HepG2 (cell line): ENCODE data around the gene PLEKHG5. TPM values are rescaled to one million over a fixed set of nuclear protein-coding genes. Genes with fewer than 3 reads are reported as not detected.
A peak's percentile ranks its signal among the peaks of the same experiment; 100 is the strongest.

Experiments
- CAMTA2 ChIP-seq: sonication (generic); formaldehyde crosslinking; IDR thresholded peaks from 2 replicates; pipeline ENCODE4 v1.4.0; 2020; ENCODE audit warnings: mild to moderate bottlenecking, missing genetic modification reagents, borderline replicate concordance
- KAT7 ChIP-seq: IDR thresholded peaks from 2 replicates; pipeline ENCODE4 v1.6.1; 2018; ENCODE audit warnings: borderline replicate concordance, missing compliant biosample characterization
- KMT2A ChIP-seq: sonication (generic); formaldehyde crosslinking; IDR thresholded peaks from 2 replicates; pipeline ENCODE4 v1.4.0; 2020; ENCODE audit warnings: missing genetic modification reagents
- PAWR ChIP-seq: sonication (generic); formaldehyde crosslinking; IDR thresholded peaks from 2 replicates; pipeline ENCODE4 v1.4.0; 2020; ENCODE audit warnings: missing genetic modification reagents, mild to moderate bottlenecking, borderline replicate concordance
- RBM22 ChIP-seq: fragments of 200-400 bp; formaldehyde crosslinking; optimal IDR thresholded peaks from 2 replicates; pipeline ENCODE3; 2017; ENCODE audit warnings: mild to moderate bottlenecking, low read length, moderate library complexity
- RFX1 ChIP-seq: fragments of 450-650 bp; IDR thresholded peaks from 2 replicates; pipeline ENCODE4 v1.6.1; 2017
- SOX6 ChIP-seq, 2 experiments: fragments of 450-650 bp in 1 of 2; sonication (generic) in 1 of 2; formaldehyde crosslinking in 1 of 2; IDR thresholded peaks; 2 replicates each; pipeline versions ENCODE4 v1.4.0 to v1.6.1; 2017 to 2020; ENCODE audit warnings: antibody characterized with exemption in 1 of 2, mild to moderate bottlenecking in 1 of 2, missing genetic modification reagents in 1 of 2
- THYN1 ChIP-seq: sonication (generic); formaldehyde crosslinking; IDR thresholded peaks from 2 replicates; pipeline ENCODE4 v1.8.1; 2023; ENCODE audit warnings: low read depth, mild to moderate bottlenecking, moderate library complexity, missing genetic modification reagents, borderline replicate concordance
- ZNF136 ChIP-seq: sonication (generic); formaldehyde crosslinking; IDR thresholded peaks from 2 replicates; pipeline ENCODE4 v1.8.1; 2022; ENCODE audit warnings: low read depth, mild to moderate bottlenecking, moderate library complexity, missing genetic modification reagents
- ZNF160 ChIP-seq: sonication (generic); formaldehyde crosslinking; IDR thresholded peaks from 2 replicates; pipeline ENCODE4 v1.8.0; 2022; ENCODE audit warnings: mild to moderate bottlenecking, inconsistent platforms, missing genetic modification reagents
- ZNF263 ChIP-seq: sonication (generic); formaldehyde crosslinking; IDR thresholded peaks from 2 replicates; pipeline ENCODE4 v1.4.0; 2020; ENCODE audit warnings: missing genetic modification reagents
- ZNF354B ChIP-seq: sonication (generic); formaldehyde crosslinking; IDR thresholded peaks from 2 replicates; pipeline ENCODE4 v1.8.0; 2022; ENCODE audit warnings: mild to moderate bottlenecking, missing genetic modification reagents
- ZNF644 ChIP-seq: IDR thresholded peaks from 2 replicates; pipeline ENCODE4 v1.6.1; 2016; ENCODE audit warnings: low read depth
- ZNF782 ChIP-seq: sonication (generic); formaldehyde crosslinking; IDR thresholded peaks from 2 replicates; pipeline ENCODE4 v1.4.0; 2020; ENCODE audit warnings: missing genetic modification reagents, mild to moderate bottlenecking, borderline replicate concordance
- polyA plus RNA-seq, 8 experiments: library from polyadenylated mRNA; depleted of rRNA in 3 of 8; stranded (reverse) in 7 of 8; unstranded in 1 of 8; fragments of >200 nt; fragmentation: Illumina TruSeq in 4 of 8; extraction: Trizol in 4 of 8; gene quantifications; 2 replicates each; pipeline versions ENCODE4 v1.2.1 to v1.2.3, GENCODE V29; 2011 to 2016; ENCODE audit warnings: low read depth in 4 of 8, missing spikeins in 1 of 8, mixed read lengths in 1 of 8; ENCODE audit not compliant: insufficient read depth in 1 of 8
- total RNA-seq, 5 experiments: library from RNA; depleted of rRNA; stranded (reverse); fragments of >200 nt; fragmentation: Illumina TruSeq; extraction: Trizol; gene quantifications; 2 replicates each; pipeline ENCODE4 v1.2.3, GENCODE V29; 2016; ENCODE audit warnings: low read depth in 1 of 5
- TF ChIP-seq, protein P1 (sequence below): sonication (generic); formaldehyde crosslinking; IDR thresholded peaks from 2 replicates; pipeline ENCODE4 v1.5.0; 2020; ENCODE audit warnings: mild to moderate bottlenecking, missing genetic modification reagents
- TF ChIP-seq, protein P2 (sequence below): sonication (generic); formaldehyde crosslinking; IDR thresholded peaks from 2 replicates; pipeline ENCODE4 v1.9.0; 2021; ENCODE audit warnings: mild to moderate bottlenecking, missing genetic modification reagents
- TF ChIP-seq, protein P3 (sequence below): sonication (generic); formaldehyde crosslinking; IDR thresholded peaks from 2 replicates; pipeline ENCODE4 v1.5.1; 2020; ENCODE audit warnings: mild to moderate bottlenecking, missing genetic modification reagents, borderline replicate concordance

Gene PLEKHG5
- total and polyA plus RNA-seq, 2 of the 13 experiments (the other 11 are each of a cell fraction or from before 2014, with no cell fraction given) = 1.9 to 3.5 TPM

DNA sequence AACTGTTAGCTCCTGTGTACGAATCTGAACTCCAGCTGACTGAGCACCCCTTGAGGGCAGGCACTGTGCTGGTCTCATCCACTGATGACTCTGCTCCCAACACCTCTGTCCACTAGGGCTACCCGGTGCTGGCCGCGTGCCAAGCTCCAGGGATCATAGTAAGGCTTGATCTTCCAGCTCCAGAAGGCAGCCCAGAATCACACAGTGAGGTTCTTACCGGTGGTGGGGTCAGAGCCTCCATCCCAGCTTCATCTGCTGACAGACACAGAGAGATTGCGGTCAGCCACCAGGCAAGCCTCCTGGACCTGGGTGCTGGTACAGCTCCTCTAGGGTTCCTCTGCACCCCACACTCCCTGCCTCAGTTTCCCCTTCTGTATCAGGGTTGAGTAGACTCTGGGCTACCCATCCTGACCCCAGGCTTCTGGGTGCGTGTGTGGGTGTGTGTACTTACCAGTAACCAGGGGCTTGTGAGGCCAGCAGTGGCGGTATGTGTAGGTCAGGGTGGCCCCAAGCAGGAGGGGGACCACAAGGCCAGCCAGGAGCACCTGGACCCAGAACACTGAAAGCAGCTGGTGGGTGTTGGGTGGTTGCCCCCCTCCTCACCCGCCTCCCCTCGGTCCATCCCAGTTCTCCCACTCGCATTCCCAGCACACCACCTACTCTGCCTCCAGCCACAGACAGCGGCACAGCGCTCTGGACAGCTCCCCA lies 28.9 kb downstream of the PLEKHG5 start (continued):
- TF ChIP-seq ZNF136 (no peak), SOX6 (IDR thresholded peaks at IDR 0.05) (no peak), SOX6 (CRISPR knock-in tag; IDR thresholded peaks at IDR 0.05) (no peak), ZNF354B (CRISPR knock-in tag) (no peak), ZNF782 (CRISPR knock-in tag) (no peak), KMT2A (CRISPR knock-in tag) (no peak), RBM22 (peak; percentile 69), ZNF644 (CRISPR knock-in tag) (no peak), ZNF263 (CRISPR knock-in tag) (no peak), CAMTA2 (0 out of 2 replicates have a peak, but pooled peaks have one; percentile 38), THYN1 (CRISPR knock-in tag) (no peak), PAWR (CRISPR knock-in tag) (no peak), KAT7 (CRISPR knock-in tag) (no peak), ZNF160 (CRISPR knock-in tag) (no peak), RFX1 (no peak)
- TF ChIP-seq, protein P1, sequence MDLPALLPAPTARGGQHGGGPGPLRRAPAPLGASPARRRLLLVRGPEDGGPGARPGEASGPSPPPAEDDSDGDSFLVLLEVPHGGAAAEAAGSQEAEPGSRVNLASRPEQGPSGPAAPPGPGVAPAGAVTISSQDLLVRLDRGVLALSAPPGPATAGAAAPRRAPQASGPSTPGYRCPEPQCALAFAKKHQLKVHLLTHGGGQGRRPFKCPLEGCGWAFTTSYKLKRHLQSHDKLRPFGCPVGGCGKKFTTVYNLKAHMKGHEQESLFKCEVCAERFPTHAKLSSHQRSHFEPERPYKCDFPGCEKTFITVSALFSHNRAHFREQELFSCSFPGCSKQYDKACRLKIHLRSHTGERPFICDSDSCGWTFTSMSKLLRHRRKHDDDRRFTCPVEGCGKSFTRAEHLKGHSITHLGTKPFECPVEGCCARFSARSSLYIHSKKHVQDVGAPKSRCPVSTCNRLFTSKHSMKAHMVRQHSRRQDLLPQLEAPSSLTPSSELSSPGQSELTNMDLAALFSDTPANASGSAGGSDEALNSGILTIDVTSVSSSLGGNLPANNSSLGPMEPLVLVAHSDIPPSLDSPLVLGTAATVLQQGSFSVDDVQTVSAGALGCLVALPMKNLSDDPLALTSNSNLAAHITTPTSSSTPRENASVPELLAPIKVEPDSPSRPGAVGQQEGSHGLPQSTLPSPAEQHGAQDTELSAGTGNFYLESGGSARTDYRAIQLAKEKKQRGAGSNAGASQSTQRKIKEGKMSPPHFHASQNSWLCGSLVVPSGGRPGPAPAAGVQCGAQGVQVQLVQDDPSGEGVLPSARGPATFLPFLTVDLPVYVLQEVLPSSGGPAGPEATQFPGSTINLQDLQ (CRISPR knock-in tag) = no peak
- TF ChIP-seq, protein P2, sequence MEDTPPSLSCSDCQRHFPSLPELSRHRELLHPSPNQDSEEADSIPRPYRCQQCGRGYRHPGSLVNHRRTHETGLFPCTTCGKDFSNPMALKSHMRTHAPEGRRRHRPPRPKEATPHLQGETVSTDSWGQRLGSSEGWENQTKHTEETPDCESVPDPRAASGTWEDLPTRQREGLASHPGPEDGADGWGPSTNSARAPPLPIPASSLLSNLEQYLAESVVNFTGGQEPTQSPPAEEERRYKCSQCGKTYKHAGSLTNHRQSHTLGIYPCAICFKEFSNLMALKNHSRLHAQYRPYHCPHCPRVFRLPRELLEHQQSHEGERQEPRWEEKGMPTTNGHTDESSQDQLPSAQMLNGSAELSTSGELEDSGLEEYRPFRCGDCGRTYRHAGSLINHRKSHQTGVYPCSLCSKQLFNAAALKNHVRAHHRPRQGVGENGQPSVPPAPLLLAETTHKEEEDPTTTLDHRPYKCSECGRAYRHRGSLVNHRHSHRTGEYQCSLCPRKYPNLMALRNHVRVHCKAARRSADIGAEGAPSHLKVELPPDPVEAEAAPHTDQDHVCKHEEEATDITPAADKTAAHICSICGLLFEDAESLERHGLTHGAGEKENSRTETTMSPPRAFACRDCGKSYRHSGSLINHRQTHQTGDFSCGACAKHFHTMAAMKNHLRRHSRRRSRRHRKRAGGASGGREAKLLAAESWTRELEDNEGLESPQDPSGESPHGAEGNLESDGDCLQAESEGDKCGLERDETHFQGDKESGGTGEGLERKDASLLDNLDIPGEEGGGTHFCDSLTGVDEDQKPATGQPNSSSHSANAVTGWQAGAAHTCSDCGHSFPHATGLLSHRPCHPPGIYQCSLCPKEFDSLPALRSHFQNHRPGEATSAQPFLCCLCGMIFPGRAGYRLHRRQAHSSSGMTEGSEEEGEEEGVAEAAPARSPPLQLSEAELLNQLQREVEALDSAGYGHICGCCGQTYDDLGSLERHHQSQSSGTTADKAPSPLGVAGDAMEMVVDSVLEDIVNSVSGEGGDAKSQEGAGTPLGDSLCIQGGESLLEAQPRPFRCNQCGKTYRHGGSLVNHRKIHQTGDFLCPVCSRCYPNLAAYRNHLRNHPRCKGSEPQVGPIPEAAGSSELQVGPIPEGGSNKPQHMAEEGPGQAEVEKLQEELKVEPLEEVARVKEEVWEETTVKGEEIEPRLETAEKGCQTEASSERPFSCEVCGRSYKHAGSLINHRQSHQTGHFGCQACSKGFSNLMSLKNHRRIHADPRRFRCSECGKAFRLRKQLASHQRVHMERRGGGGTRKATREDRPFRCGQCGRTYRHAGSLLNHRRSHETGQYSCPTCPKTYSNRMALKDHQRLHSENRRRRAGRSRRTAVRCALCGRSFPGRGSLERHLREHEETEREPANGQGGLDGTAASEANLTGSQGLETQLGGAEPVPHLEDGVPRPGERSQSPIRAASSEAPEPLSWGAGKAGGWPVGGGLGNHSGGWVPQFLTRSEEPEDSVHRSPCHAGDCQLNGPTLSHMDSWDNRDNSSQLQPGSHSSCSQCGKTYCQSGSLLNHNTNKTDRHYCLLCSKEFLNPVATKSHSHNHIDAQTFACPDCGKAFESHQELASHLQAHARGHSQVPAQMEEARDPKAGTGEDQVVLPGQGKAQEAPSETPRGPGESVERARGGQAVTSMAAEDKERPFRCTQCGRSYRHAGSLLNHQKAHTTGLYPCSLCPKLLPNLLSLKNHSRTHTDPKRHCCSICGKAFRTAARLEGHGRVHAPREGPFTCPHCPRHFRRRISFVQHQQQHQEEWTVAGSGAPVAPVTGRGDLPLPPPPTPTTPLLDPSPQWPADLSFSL (CRISPR knock-in tag) = no peak
- TF ChIP-seq, protein P3, sequence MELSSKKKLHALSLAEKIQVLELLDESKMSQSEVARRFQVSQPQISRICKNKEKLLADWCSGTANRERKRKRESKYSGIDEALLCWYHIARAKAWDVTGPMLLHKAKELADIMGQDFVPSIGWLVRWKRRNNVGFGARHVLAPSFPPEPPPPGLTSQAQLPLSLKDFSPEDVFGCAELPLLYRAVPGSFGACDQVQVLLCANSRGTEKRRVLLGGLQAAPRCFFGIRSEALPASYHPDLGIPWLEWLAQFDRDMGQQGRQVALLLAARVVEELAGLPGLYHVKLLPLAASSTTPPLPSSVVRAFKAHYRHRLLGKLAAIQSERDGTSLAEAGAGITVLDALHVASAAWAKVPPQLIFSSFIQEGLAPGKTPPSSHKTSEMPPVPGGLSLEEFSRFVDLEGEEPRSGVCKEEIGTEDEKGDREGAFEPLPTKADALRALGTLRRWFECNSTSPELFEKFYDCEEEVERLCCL = no peak
